IMR-90 (cell line): ENCODE results near the gene RPS15. TPM values are rescaled to one million over a fixed set of nuclear protein-coding genes. Genes with fewer than 3 reads are reported as not detected.

Experiments
- ATAC-seq: fragments of 200-7000 bp; cut with Tn5 transposase; 2 replicates; pipeline ENCODE4 v1.9.1; 2020; ENCODE audit warnings: low read depth, mild to moderate bottlenecking, moderate library complexity
- BruUV-seq: library from RNA; stranded (reverse); fragments of 400-500 nt; replicated peaks from 2 replicates; lab custom pipeline; 2021; lab: Mats Ljungman, UMichigan
- CTCF ChIA-PET: fragments of 300-600 bp; formaldehyde crosslinking; extraction: SDS; loops from one replicate; lab custom pipeline; 2021; ENCODE audit warnings: antibody characterized with exemption; lab: Yijun Ruan, JAX
- POLR2A ChIA-PET: fragments of 300-600 bp; sonication (Branson Sonifier 250); formaldehyde crosslinking; loops from one replicate; lab custom pipeline; 2022; ENCODE audit warnings: antibody characterized with exemption; ENCODE audit not compliant: unreplicated experiment; lab: Charles Lee
- DNase-seq: peaks from one replicate; pipeline ENCODE4 v3.0.0; 2013
- H2AFZ ChIP-seq: replicated peaks from 2 replicates; pipeline ENCODE3; 2013; ENCODE audit warnings: low read length, mild to moderate bottlenecking; ENCODE audit not compliant: poor library complexity
- H2AK5ac ChIP-seq: 2 replicates; pipeline ENCODE4 v1.6.1; 2013; ENCODE audit warnings: low read depth, low read length, inconsistent platforms
- H2AK9ac ChIP-seq: replicated peaks from 2 replicates; pipeline ENCODE3; 2013; ENCODE audit warnings: mild to moderate bottlenecking, low read depth, low read length, moderate library complexity; ENCODE audit not compliant: poor library complexity
- H2BK120ac ChIP-seq: 2 replicates; pipeline ENCODE4 v1.6.1; 2013; ENCODE audit warnings: low read depth, low read length, inconsistent platforms
- H2BK15ac ChIP-seq: 3 replicates; pipeline ENCODE4 v1.6.1; 2013; ENCODE audit warnings: low read depth, low read length, inconsistent platforms
- H2BK20ac ChIP-seq: 2 replicates; pipeline ENCODE4 v1.6.1; 2013; ENCODE audit warnings: low read depth, mild to moderate bottlenecking, inconsistent platforms, low read length, moderate library complexity
- H2BK5ac ChIP-seq: 2 replicates; pipeline ENCODE4 v1.6.1; 2013; ENCODE audit warnings: mild to moderate bottlenecking, low read depth, low read length, inconsistent platforms; ENCODE audit not compliant: poor library complexity, severe bottlenecking
- H3K14ac ChIP-seq: replicated peaks from 2 replicates; pipeline ENCODE4 v1.6.1; 2013; ENCODE audit warnings: low read depth, low read length, inconsistent platforms
- H3K18ac ChIP-seq: 2 replicates; pipeline ENCODE4 v1.6.1; 2013; ENCODE audit warnings: low read depth, low read length, control low read depth
- H3K23ac ChIP-seq: 2 replicates; pipeline ENCODE4 v1.6.1; 2013; ENCODE audit warnings: low read depth, low read length, inconsistent platforms
- H3K27ac ChIP-seq: 2 replicates; pipeline ENCODE4 v1.5.1; 2013; ENCODE audit warnings: mild to moderate bottlenecking, control low read depth, low read length; ENCODE audit not compliant: insufficient read depth
- H3K27me3 ChIP-seq: 2 replicates; pipeline ENCODE4 v1.6.1; 2013; ENCODE audit warnings: low read length; ENCODE audit not compliant: control insufficient read depth, insufficient read depth
- H3K36me3 ChIP-seq: 2 replicates; pipeline ENCODE4 v1.6.1; 2013; ENCODE audit warnings: low read length, mixed read lengths; ENCODE audit not compliant: control insufficient read depth, insufficient read depth
- H3K4ac ChIP-seq: 2 replicates; pipeline ENCODE4 v1.6.1; 2013; ENCODE audit warnings: low read depth, low read length, inconsistent platforms
- H3K4me1 ChIP-seq: 2 replicates; pipeline ENCODE4 v1.6.1; 2013; ENCODE audit warnings: low read length, mixed read lengths; ENCODE audit not compliant: control insufficient read depth, insufficient read depth
- H3K4me2 ChIP-seq: 2 replicates; pipeline ENCODE4 v1.6.1; 2013; ENCODE audit warnings: low read depth, mild to moderate bottlenecking, control low read depth, low read length, moderate library complexity
- H3K4me3 ChIP-seq: 2 replicates; pipeline ENCODE4 v1.5.1; 2013; ENCODE audit warnings: low read depth, mild to moderate bottlenecking, control low read depth, low read length, moderate library complexity; ENCODE audit not compliant: insufficient read depth
- H3K56ac ChIP-seq: 2 replicates; pipeline ENCODE4 v1.6.1; 2013; ENCODE audit warnings: low read length, inconsistent platforms; ENCODE audit not compliant: insufficient read depth; ENCODE audit errors: extremely low read depth
- H3K79me1 ChIP-seq, 2 experiments: 2 replicates each; pipeline ENCODE4 v1.6.1; 2013; ENCODE audit warnings: low read length in 2 of 2, inconsistent platforms in 1 of 2, low read depth in 1 of 2
- H3K9ac ChIP-seq: 2 replicates; pipeline ENCODE4 v1.6.1; 2013; ENCODE audit warnings: low read depth, low read length, control low read depth
- H3K9me1 ChIP-seq: 2 replicates; pipeline ENCODE4 v1.6.1; 2013; ENCODE audit warnings: low read length, inconsistent platforms; ENCODE audit not compliant: insufficient read depth
- H3K9me3 ChIP-seq: 2 replicates; pipeline ENCODE4 v1.6.1; 2013; ENCODE audit warnings: low read length; ENCODE audit not compliant: control insufficient read depth, insufficient read depth
- H4K20me1 ChIP-seq: 2 replicates; pipeline ENCODE4 v1.6.1; 2013; ENCODE audit warnings: low read length, inconsistent platforms; ENCODE audit not compliant: insufficient read depth
- H4K5ac ChIP-seq: 2 replicates; pipeline ENCODE4 v1.6.1; 2013; ENCODE audit warnings: mild to moderate bottlenecking, low read depth, low read length, control low read depth
- H4K8ac ChIP-seq, 2 experiments: 2 replicates each; pipeline ENCODE4 v1.6.1; 2013; ENCODE audit warnings: low read depth in 2 of 2, low read length in 2 of 2, control low read depth in 1 of 2, inconsistent platforms in 1 of 2
- H4K91ac ChIP-seq: 2 replicates; pipeline ENCODE4 v1.6.1; 2013; ENCODE audit warnings: low read depth, low read length, inconsistent platforms; ENCODE audit not compliant: insufficient read depth
- BHLHE40 ChIP-seq: fragments of 150-350 bp; IDR thresholded peaks from 2 replicates; pipeline ENCODE4 v1.6.1; 2016; ENCODE audit warnings: mild to moderate bottlenecking, low read depth, low read length
- CEBPB ChIP-seq: IDR thresholded peaks from 2 replicates; pipeline ENCODE4 v1.6.1; 2012; ENCODE audit warnings: low read depth, low read length, improper control_type of control experiment
- CHD1 ChIP-seq: IDR thresholded peaks from 2 replicates; pipeline ENCODE4 v1.6.1; 2012; ENCODE audit warnings: low read depth, low read length, improper control_type of control experiment
- CTCF ChIP-seq: conservative IDR thresholded peaks from 2 replicates; pipeline ENCODE4 v1.5.1; 2012; ENCODE audit warnings: mild to moderate bottlenecking, low read depth, low read length, improper control_type of control experiment
- MAZ ChIP-seq: IDR thresholded peaks from 2 replicates; pipeline ENCODE4 v1.6.1; 2012; ENCODE audit warnings: low read depth, mild to moderate bottlenecking, low read length, improper control_type of control experiment, moderate library complexity, borderline replicate concordance
- MXI1 ChIP-seq: IDR thresholded peaks from 2 replicates; pipeline ENCODE4 v1.6.1; 2012; ENCODE audit warnings: low read depth, mild to moderate bottlenecking, low read length, moderate library complexity, borderline replicate concordance
- POLR2A ChIP-seq: IDR thresholded peaks from 2 replicates; pipeline ENCODE4 v1.6.1; 2012; ENCODE audit warnings: mild to moderate bottlenecking, low read depth, low read length
- RAD21 ChIP-seq: IDR thresholded peaks from 2 replicates; pipeline ENCODE4 v1.6.1; 2012; ENCODE audit warnings: low read length, improper control_type of control experiment
- RFX5 ChIP-seq: IDR thresholded peaks from 2 replicates; pipeline ENCODE4 v1.8.0; 2012; ENCODE audit warnings: low read depth, mild to moderate bottlenecking, low read length, moderate library complexity
- SMC3 ChIP-seq: fragments of 150-350 bp; IDR thresholded peaks from 2 replicates; pipeline ENCODE4 v1.6.1; 2016; ENCODE audit warnings: low read depth, mild to moderate bottlenecking, antibody characterized with exemption, low read length, moderate library complexity
- USF2 ChIP-seq: fragments of 150-350 bp; IDR thresholded peaks from 2 replicates; pipeline ENCODE4 v1.6.1; 2017; ENCODE audit warnings: mild to moderate bottlenecking, antibody characterized with exemption, low read length, low read depth
- WGBS, 2 experiments: methylation state at CpG; one replicate each; pipeline versions ENCODE4 v1.1.5 to v1.1.7; 2013; ENCODE audit warnings: missing lambda C conversion rate in 2 of 2; ENCODE audit not compliant: insufficient read length in 1 of 2; ENCODE audit errors: extremely low coverage in 2 of 2; 5-methylcytosine and 5-hydroxymethylcytosine counted together
- dilution Hi-C: fragments of 300-500 bp; cut with HindIII; formaldehyde crosslinking; loops from one replicate; pipeline ENCODE4 v1.14.3; 2018; ENCODE audit warnings: low sequenced_read_pairs; ENCODE audit not compliant: unreplicated experiment
- in situ Hi-C: fragments of 300-500 bp; cut with MboI; formaldehyde crosslinking; loops from 3 replicates; pipeline ENCODE4 v1.14.3; 2019; ENCODE audit warnings: low sequenced_read_pairs, inconsistent platforms, mixed read lengths
- intact Hi-C: fragments of 100-400 bp; cut with micrococcal nuclease; formaldehyde crosslinking; loops from 2 replicates; pipeline ENCODE4 v1.10.0; 2022
- polyA plus RNA-seq, 3 experiments: library from polyadenylated mRNA; depleted of rRNA; stranded (reverse); fragments of >200 nt; gene quantifications; 2 replicates each; pipeline ENCODE4 v1.2.3, GENCODE V29; 2012; ENCODE audit warnings: low replicate concordance in 1 of 3
- total RNA-seq: library from RNA; depleted of rRNA; stranded (reverse); fragments of >200 nt; gene quantifications from 2 replicates; pipeline ENCODE4 v1.2.3, GENCODE V29; 2012

Gene RPS15
- total and polyA plus RNA-seq, 2 of the 4 experiments (the other 2 are of a cell fraction): 1,179 to 1,855 TPM

- no peak for TF ChIP-seq MXI1
Observed at GRCh38 chr19:1451916-1452801, 14.0 kb downstream of the RPS15 start (continued).

- no peak for ATAC-seq
- Histone ChIP-seq H2AFZ (peak overlapping the region; percentile 43), H3K79me1 (no peaks in the 10 kb centered on the region), H3K36me3 (no peaks in the 10 kb centered on the region), H4K91ac (no peak overlapping the region), H3K9me3 (no peaks in the 10 kb centered on the region), H4K20me1 (peaks cover 57% of the 10 kb centered on the region), H3K4me2 (no peak overlapping the region), H2BK20ac (no peak overlapping the region), H4K5ac (no peak overlapping the region), H3K23ac (no peak overlapping the region), H2BK5ac (no peak overlapping the region), H3K27ac (no peak overlapping the region), H3K14ac (no peak overlapping the region), H3K9me1 (no peaks in the 10 kb centered on the region), H3K4me1 (no peaks in the 10 kb centered on the region), H3K56ac (no peak overlapping the region), H3K4ac (no peak overlapping the region), H3K27me3 (peaks cover 73% of the 10 kb centered on the region), H3K9ac (no peak overlapping the region), H3K4me3 (no peak overlapping the region), H2BK120ac (no peak overlapping the region), H4K8ac (no peak overlapping the region), H3K18ac (no peak overlapping the region), H2BK15ac (no peak overlapping the region), H2AK9ac (peak overlapping the region; percentile 42), H2AK5ac (no peak overlapping the region)
- ChIA-PET POLR2A (no interaction called here), CTCF (interaction anchor here (0.6 to 0.7 kb wide), 2 partner anchors 32 to 413 kb away, joined by 3 read pairs; partner anchors contain the start of gene ABCA7)
- WGBS, 2 experiments: 55% methylated on average over 9 of the region's 30 CpGs; no CpG with 5 or more reads in 1 of the 2 experiments
- dilution Hi-C loops (no loop called here), in situ Hi-C loops (no loop called here), intact Hi-C loops (no loop called here)
- BruUV-seq: no TSS peak
- no peak for DNase-seq
- TF ChIP-seq RAD21 (no peak), BHLHE40 (no peak), SMC3 (no peak), CEBPB (no peak), MAZ (no peak), POLR2A (no peak), RFX5 (no peak), USF2 (no peak), CTCF (no peak), CHD1 (no peak)
Observed at GRCh38 chr19:1452802-1453524, 14.8 kb downstream of the RPS15 start.
